ENCODE data around the gene CCNJ. TPM values are rescaled to one million over a fixed set of nuclear protein-coding genes. Genes with fewer than 3 reads are reported as not detected.
"Not testable (repeated sequence)": the region's sequence is repeated elsewhere in the genome, so short reads cannot be mapped to it uniquely, and the experiment has no call there.

Gene CCNJ, protein sequence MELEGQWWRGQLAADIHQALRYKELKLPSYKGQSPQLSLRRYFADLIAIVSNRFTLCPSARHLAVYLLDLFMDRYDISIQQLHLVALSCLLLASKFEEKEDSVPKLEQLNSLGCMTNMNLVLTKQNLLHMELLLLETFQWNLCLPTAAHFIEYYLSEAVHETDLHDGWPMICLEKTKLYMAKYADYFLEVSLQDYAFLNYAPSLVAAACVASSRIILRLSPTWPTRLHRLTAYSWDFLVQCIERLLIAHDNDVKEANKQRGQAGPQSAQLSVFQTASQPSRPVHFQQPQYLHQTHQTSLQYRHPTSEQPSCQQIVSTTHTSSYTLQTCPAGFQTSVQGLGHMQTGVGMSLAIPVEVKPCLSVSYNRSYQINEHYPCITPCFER
- 29.6 and 31.6 TPM in 2 replicates for total RNA-seq (2014; rRNA removed; shearing (Covaris generic))
- 11.6 and 14.1 TPM in 2 replicates for polyA plus RNA-seq (2016; fragmentation: Nextera tagmentation; extraction: Ambion mirVana)
- long read RNA-seq, partial matches to known transcripts, result 0 of 4 reads
- long read RNA-seq, other reads (novel, unspliced or antisense), result 1 of 4 reads

DNA sequence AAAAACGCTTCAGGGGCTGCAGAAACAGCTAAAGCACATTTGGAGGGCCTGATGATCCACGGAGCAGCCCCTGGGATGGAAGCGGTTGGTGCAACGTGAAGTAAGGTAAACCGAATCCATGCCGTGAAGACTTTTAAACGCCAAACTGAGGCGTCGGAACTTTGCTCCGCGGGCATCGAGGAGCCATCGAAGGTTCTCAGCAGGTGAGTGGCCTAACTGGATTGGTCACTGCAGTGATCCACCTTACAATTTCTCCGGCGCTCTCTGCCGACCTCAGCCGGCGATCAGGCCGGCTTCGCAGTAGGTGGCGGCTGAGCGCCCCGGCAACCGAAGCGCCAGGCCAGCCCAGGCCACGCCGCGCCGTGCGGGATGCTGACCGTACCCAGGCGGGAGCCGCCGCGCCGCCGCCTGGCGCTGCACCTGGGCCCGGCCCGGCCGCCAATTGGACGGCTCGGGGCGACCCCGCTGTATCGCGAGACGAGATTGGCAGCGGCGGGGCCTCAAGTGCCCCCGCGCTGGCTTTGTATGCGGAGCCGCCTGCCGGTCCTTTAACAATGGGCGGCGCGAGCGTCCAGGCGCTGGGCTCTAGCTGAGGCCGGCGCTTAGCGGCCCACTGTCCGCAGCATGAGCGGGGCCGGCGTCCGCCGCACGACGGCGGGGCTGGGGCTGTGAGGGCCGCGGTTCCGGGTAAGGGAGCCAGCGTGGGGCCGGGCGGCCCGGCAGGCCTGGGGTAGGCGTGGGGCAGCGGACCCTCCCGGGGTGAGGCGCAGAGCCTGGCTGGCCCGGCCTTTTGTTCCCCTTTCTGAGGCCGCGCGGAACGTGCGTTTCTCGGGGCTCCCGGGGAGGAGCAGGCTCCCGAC, at the start of gene CCNJ:
Gene CCNJ (plus strand): TSS at position 551 of the 860 bp plus-strand sequence. CDS start 811 bp downstream, outside the sequence.
- ATAC-seq, result peak; percentile 92
- Histone ChIP-seq H3K9me2 (ENCODE audit: insufficient read depth) (no peaks in the 10 kb centered on the region), H2AFZ (peak within 1 kb of the TSS; percentile 93), H3F3A (replicated peaks; ENCODE audit: low read depth) (no peaks in the 10 kb centered on the region), H3K27me3 (ENCODE audit: insufficient read depth) (peaks cover 13% of the 10 kb centered on the region), H3K4me2 (peak within 1 kb of the TSS; percentile 91), H3K79me2 (replicated peaks; ENCODE audit: insufficient read depth) (peaks cover 45% of the 10 kb centered on the region), H3K4me3 (peak within 1 kb of the TSS; percentile 72), H3K27ac (ENCODE audit: low read depth) (no peak within 1 kb of the TSS), H3K4me1 (ENCODE audit: insufficient read depth) (0 out of 2 replicates have a peak, but pooled peaks cover 13% of the 10 kb centered on the region), H3K36me3 (ENCODE audit: insufficient read depth) (peaks cover 8% of the 10 kb centered on the region; the same call in 1 of the 2 replicates), H4K20me1 (replicated peaks; ENCODE audit: insufficient read depth) (peaks cover 12% of the 10 kb centered on the region; the same call in 1 of the 2 replicates)
- Mint-ChIP-seq H3K27ac (peak within 1 kb of the TSS; percentile 49), H3K4me3 (peak within 1 kb of the TSS; percentile 89), H3K27me3 (ENCODE audit: insufficient read depth, low read depth, poor library complexity) (peaks cover 3% of the 10 kb centered on the region), H3K9me3 (peaks cover 4% of the 10 kb centered on the region; the same call in 2 of the 3 replicates), H3K4me1 (peaks cover 25% of the 10 kb centered on the region), H3K36me3 (ENCODE audit: low read depth) (peaks cover 29% of the 10 kb centered on the region)
- peak; percentile 96 for DNase-seq (ENCODE audit: low spot score)
- TF ChIP-seq REST (IDR thresholded peaks at IDR 0.05; ENCODE audit: unreplicated experiment) (no peak), ZNF331 (CRISPR knock-in tag; IDR thresholded peaks at IDR 0.05; ENCODE audit: low read depth) (no peak), ZNF114 (CRISPR knock-in tag; IDR thresholded peaks at IDR 0.05) (no peak), POLR2AphosphoS5 (IDR thresholded peaks at IDR 0.05; ENCODE audit: low read depth) (peak; percentile 81), EZH2phosphoT487 (IDR thresholded peaks at IDR 0.05; ENCODE audit: unreplicated experiment) (no peak), CREB1 (CRISPR knock-in tag; IDR thresholded peaks at IDR 0.05; ENCODE audit: low read depth) (no peak)
- TF ChIP-seq, protein P1, sequence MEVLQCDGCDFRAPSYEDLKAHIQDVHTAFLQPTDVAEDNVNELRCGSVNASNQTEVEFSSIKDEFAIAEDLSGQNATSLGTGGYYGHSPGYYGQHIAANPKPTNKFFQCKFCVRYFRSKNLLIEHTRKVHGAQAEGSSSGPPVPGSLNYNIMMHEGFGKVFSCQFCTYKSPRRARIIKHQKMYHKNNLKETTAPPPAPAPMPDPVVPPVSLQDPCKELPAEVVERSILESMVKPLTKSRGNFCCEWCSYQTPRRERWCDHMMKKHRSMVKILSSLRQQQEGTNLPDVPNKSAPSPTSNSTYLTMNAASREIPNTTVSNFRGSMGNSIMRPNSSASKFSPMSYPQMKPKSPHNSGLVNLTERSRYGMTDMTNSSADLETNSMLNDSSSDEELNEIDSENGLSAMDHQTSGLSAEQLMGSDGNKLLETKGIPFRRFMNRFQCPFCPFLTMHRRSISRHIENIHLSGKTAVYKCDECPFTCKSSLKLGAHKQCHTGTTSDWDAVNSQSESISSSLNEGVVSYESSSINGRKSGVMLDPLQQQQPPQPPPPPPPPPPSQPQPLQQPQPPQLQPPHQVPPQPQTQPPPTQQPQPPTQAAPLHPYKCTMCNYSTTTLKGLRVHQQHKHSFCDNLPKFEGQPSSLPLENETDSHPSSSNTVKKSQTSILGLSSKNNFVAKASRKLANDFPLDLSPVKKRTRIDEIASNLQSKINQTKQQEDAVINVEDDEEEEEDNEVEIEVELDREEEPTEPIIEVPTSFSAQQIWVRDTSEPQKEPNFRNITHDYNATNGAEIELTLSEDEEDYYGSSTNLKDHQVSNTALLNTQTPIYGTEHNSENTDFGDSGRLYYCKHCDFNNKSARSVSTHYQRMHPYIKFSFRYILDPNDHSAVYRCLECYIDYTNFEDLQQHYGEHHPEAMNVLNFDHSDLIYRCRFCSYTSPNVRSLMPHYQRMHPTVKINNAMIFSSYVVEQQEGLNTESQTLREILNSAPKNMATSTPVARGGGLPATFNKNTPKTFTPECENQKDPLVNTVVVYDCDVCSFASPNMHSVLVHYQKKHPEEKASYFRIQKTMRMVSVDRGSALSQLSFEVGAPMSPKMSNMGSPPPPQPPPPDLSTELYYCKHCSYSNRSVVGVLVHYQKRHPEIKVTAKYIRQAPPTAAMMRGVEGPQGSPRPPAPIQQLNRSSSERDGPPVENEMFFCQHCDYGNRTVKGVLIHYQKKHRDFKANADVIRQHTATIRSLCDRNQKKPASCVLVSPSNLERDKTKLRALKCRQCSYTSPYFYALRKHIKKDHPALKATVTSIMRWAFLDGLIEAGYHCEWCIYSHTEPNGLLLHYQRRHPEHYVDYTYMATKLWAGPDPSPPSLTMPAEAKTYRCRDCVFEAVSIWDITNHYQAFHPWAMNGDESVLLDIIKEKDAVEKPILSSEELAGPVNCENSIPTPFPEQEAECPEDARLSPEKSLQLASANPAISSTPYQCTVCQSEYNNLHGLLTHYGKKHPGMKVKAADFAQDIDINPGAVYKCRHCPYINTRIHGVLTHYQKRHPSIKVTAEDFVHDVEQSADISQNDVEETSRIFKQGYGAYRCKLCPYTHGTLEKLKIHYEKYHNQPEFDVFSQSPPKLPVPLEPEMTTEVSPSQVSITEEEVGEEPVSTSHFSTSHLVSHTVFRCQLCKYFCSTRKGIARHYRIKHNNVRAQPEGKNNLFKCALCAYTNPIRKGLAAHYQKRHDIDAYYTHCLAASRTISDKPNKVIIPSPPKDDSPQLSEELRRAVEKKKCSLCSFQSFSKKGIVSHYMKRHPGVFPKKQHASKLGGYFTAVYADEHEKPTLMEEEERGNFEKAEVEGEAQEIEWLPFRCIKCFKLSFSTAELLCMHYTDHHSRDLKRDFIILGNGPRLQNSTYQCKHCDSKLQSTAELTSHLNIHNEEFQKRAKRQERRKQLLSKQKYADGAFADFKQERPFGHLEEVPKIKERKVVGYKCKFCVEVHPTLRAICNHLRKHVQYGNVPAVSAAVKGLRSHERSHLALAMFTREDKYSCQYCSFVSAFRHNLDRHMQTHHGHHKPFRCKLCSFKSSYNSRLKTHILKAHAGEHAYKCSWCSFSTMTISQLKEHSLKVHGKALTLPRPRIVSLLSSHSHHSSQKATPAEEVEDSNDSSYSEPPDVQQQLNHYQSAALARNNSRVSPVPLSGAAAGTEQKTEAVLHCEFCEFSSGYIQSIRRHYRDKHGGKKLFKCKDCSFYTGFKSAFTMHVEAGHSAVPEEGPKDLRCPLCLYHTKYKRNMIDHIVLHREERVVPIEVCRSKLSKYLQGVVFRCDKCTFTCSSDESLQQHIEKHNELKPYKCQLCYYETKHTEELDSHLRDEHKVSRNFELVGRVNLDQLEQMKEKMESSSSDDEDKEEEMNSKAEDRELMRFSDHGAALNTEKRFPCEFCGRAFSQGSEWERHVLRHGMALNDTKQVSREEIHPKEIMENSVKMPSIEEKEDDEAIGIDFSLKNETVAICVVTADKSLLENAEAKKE (CRISPR knock-in tag; IDR thresholded peaks at IDR 0.05), result no peak

DNA sequence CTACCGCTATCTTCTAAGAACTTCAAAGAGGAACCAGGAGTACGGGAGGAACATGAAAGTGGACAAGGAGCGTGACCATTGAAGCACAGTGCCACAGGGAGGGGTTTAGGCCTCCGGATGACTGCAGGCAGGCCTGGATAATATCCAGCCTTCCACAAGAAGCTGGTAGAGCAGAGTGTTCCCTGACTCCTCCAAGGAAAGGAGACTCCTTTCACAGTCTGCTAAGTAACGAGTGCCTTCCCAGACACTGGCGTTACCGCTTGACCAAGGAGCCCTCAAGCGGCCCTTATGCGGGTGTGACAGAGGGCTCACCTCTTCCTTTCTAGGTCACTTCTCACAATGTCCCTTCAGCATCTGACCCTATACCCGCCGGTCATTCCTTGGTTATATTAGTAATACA, 49.0 kb upstream of the CCNJ start:
- not testable (repeated sequence) for H3K9me3 Mint-ChIP-seq; H3K9me2 ChIP-seq (ENCODE audit: insufficient read depth); H3K27me3 Mint-ChIP-seq (ENCODE audit: insufficient read depth, low read depth, poor library complexity); H3K36me3 Mint-ChIP-seq (ENCODE audit: low read depth); H3F3A ChIP-seq (replicated peaks; ENCODE audit: low read depth); H3K79me2 ChIP-seq (replicated peaks; ENCODE audit: insufficient read depth); H4K20me1 ChIP-seq (replicated peaks; ENCODE audit: insufficient read depth); H3K27me3 ChIP-seq (ENCODE audit: insufficient read depth); H3K4me1 ChIP-seq (ENCODE audit: insufficient read depth); H2AFZ ChIP-seq; ATAC-seq; H3K4me3 ChIP-seq; H3K4me3 Mint-ChIP-seq; H3K27ac ChIP-seq (ENCODE audit: low read depth); H3K36me3 ChIP-seq (ENCODE audit: insufficient read depth); H3K27ac Mint-ChIP-seq; DNase-seq (ENCODE audit: low spot score); H3K4me2 ChIP-seq
- peaks cover 14% of the 10 kb centered on the region; the same call in 2 of the 3 replicates for H3K4me1 Mint-ChIP-seq

Data from GM23338 (cell line).